ENCODE results near the gene NLRP14. TPM values are rescaled to one million over a fixed set of nuclear protein-coding genes. Genes with fewer than 3 reads are reported as not detected.

NLRP14 gene
- total RNA-seq, 1 donor from 2014 or later = not detected

DNA sequence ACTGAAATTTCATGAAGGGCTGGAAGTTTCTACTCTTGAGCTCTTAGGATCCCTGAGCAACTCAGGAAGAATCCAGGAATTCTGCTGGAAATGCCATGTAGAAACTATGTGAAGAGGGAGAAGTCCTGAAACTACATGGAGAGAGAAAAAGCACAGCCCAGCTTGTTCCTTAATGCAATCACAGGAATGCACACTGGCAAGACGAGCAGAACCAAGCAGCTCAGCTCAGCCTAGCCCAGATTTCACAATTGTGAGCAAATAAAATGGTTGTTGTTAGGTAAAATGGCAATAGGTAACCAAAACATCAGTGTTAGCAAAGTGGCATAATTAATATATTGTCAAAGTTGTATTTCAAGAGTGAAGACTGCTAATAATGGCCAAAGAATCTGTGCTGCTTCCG, 28.3 kb upstream of the NLRP14 start:
- Histone ChIP-seq H3K27me3 (ENCODE audit: control insufficient read depth, insufficient read depth, low read length) (no peaks in the 10 kb centered on the region), H3K36me3 (ENCODE audit: control insufficient read depth, insufficient read depth, low read length) (no peaks in the 10 kb centered on the region), H3K4me3 (ENCODE audit: low read depth, low read length) (no peak overlapping the region)
- no peak for TF ChIP-seq CTCF (IDR thresholded peaks at IDR 0.05; ENCODE audit: insufficient read depth, low read length, poor library complexity, severe bottlenecking)
- DNase-seq (ENCODE audit: low read depth) = no peak

- no peaks in the 10 kb centered on the region for H3K36me3 ChIP-seq (ENCODE audit: control insufficient read depth, insufficient read depth, low read length)
- TF ChIP-seq CTCF (IDR thresholded peaks at IDR 0.05; ENCODE audit: insufficient read depth, low read length, poor library complexity, severe bottlenecking) = no peak
- H3K4me3 ChIP-seq (ENCODE audit: low read depth, low read length) = no peak overlapping the region
- DNase-seq (ENCODE audit: low read depth) = peak; percentile 44
- H3K27me3 ChIP-seq (ENCODE audit: control insufficient read depth, insufficient read depth, low read length) = no peaks in the 10 kb centered on the region
These were observed 27.5 kb upstream of the NLRP14 start for GRCh38 chr11:6992457-6993417.

GRCh38 chr11:6995703-6996102, 24.6 kb upstream of the NLRP14 start:
- no peak for DNase-seq (ENCODE audit: low read depth)
- Histone ChIP-seq H3K4me3 (ENCODE audit: low read depth, low read length) (no peak overlapping the region), H3K36me3 (ENCODE audit: control insufficient read depth, insufficient read depth, low read length) (no peaks in the 10 kb centered on the region), H3K27me3 (ENCODE audit: control insufficient read depth, insufficient read depth, low read length) (no peaks in the 10 kb centered on the region)
- no peak for TF ChIP-seq CTCF (IDR thresholded peaks at IDR 0.05; ENCODE audit: insufficient read depth, low read length, poor library complexity, severe bottlenecking)

DNA sequence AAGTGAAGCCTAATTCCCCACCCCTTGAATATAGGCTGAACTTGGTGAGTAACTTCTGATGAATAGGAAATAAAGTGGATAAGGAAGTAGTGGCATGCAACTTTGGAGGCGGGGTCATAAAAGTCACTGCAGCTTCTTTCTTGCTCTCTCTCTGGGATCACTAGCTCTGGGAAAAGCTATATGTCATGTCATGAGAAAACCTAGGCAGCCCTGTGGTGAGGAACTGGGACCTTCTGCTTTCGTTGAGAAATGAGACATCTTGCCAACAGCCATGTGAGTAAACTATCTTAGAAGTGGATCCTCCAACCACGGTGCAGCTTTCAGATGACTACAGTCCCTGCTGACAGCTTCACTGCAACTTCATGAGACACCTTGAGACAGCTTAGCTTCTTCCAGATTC, 15.8 kb upstream of the NLRP14 start:
- TF ChIP-seq CTCF (IDR thresholded peaks at IDR 0.05; ENCODE audit: insufficient read depth, low read length, poor library complexity, severe bottlenecking) = no peak
- Histone ChIP-seq H3K36me3 (ENCODE audit: control insufficient read depth, insufficient read depth, low read length) (no peaks in the 10 kb centered on the region), H3K4me3 (ENCODE audit: low read depth, low read length) (no peak overlapping the region), H3K27me3 (ENCODE audit: control insufficient read depth, insufficient read depth, low read length) (no peaks in the 10 kb centered on the region)
- DNase-seq (ENCODE audit: low read depth) = no peak

GRCh38 chr11:7014118-7014517, 6.2 kb upstream of the NLRP14 start:
- DNase-seq (ENCODE audit: low read depth) = no peak
- no peak for TF ChIP-seq CTCF (IDR thresholded peaks at IDR 0.05; ENCODE audit: insufficient read depth, low read length, poor library complexity, severe bottlenecking)
- Histone ChIP-seq H3K36me3 (ENCODE audit: control insufficient read depth, insufficient read depth, low read length) (no peaks in the 10 kb centered on the region), H3K4me3 (ENCODE audit: low read depth, low read length) (no peak overlapping the region), H3K27me3 (ENCODE audit: control insufficient read depth, insufficient read depth, low read length) (no peaks in the 10 kb centered on the region)

All from kidney epithelial cell (primary cell).